ENCODE data around the gene AKAP10. TPM values are rescaled to one million over a fixed set of nuclear protein-coding genes. Genes with fewer than 3 reads are reported as not detected.

Gene AKAP10
- total RNA-seq, 1 donor from 2014 or later: 26.9 TPM

DNA sequence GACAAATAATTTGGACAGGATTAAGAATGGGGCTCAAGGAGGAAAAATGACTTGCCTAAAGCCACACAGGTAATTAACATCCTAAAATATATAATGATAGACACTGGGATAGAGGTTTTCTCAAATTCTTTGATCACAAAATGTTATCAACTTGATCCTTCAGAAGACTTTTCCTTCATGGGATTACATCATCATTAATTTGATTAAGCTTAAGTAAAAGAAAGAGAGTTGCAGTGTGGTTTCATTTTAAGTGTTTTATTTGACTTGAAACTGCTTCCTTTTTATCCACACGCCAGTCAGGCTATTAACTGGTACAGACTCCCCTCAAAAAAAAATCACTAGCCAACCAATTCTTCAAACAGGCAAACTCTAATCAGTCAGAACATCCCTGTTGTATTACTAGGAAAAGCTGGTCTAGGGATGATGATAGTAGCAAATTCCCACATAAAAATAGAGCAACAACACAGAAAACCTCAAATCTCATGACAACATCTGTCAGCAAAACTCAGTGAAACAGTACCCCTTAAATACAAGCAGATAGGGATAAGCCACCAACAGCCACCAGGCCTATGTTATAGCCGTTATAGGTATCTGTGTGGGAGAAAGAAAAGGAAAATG lies 32.5 kb downstream of the AKAP10 start:
- H3K4me3 Mint-ChIP-seq (ENCODE audit: unreplicated experiment): no peak overlapping the region
- DNase-seq (ENCODE audit: low spot score): no peak
- H3K9me3 Mint-ChIP-seq (ENCODE audit: unreplicated experiment): no peaks in the 10 kb centered on the region
- peaks cover 21% of the 10 kb centered on the region for H3K4me1 Mint-ChIP-seq (ENCODE audit: unreplicated experiment)
- no peak for TF ChIP-seq CTCF (IDR thresholded peaks at IDR 0.05; ENCODE audit: unreplicated experiment)
- no peaks in the 10 kb centered on the region for H3K27me3 Mint-ChIP-seq (ENCODE audit: unreplicated experiment)
- H3K27ac Mint-ChIP-seq (ENCODE audit: unreplicated experiment): no peak overlapping the region
- H3K36me3 Mint-ChIP-seq (ENCODE audit: low read depth, unreplicated experiment): peaks cover 5% of the 10 kb centered on the region

DNA sequence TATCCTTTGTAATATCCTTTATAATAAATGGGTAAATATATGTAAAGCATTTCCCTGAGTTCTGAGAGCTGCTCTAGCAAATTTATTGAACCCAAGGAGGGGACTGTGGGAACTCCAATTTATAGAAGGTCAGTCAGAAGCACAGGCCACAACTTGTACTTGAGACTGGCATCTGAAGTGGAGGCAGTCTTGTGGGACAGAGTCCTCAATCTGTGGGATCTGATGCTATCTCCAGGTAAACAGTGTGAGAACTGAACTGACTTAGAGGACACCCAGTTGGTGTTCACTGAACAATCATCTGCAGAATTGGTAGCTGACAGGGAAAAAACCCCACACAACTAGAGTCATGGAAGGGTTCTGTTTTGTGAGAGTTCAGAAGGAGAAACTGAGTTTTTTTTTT lies 34.0 kb downstream of the AKAP10 start:
- DNase-seq (ENCODE audit: low spot score): no peak
- Mint-ChIP-seq H3K9me3 (ENCODE audit: unreplicated experiment) (no peaks in the 10 kb centered on the region), H3K27me3 (ENCODE audit: unreplicated experiment) (no peaks in the 10 kb centered on the region), H3K36me3 (ENCODE audit: low read depth, unreplicated experiment) (peaks cover 5% of the 10 kb centered on the region), H3K4me3 (ENCODE audit: unreplicated experiment) (no peak overlapping the region), H3K27ac (ENCODE audit: unreplicated experiment) (no peak overlapping the region), H3K4me1 (ENCODE audit: unreplicated experiment) (peaks cover 12% of the 10 kb centered on the region)
- no peak for TF ChIP-seq CTCF (IDR thresholded peaks at IDR 0.05; ENCODE audit: unreplicated experiment)

GRCh38 chr17:19943026-19943425 lies 34.6 kb downstream of the AKAP10 start:
- H3K9me3 Mint-ChIP-seq (ENCODE audit: unreplicated experiment): no peaks in the 10 kb centered on the region
- H3K27me3 Mint-ChIP-seq (ENCODE audit: unreplicated experiment): no peaks in the 10 kb centered on the region
- peaks cover 5% of the 10 kb centered on the region for H3K36me3 Mint-ChIP-seq (ENCODE audit: low read depth, unreplicated experiment)
- no peak for TF ChIP-seq CTCF (IDR thresholded peaks at IDR 0.05; ENCODE audit: unreplicated experiment)
- H3K4me1 Mint-ChIP-seq (ENCODE audit: unreplicated experiment): peaks cover 7% of the 10 kb centered on the region
- no peak for DNase-seq (ENCODE audit: low spot score)
- peak overlapping the region; percentile 22 for H3K27ac Mint-ChIP-seq (ENCODE audit: unreplicated experiment)
- no peak overlapping the region for H3K4me3 Mint-ChIP-seq (ENCODE audit: unreplicated experiment)

DNA sequence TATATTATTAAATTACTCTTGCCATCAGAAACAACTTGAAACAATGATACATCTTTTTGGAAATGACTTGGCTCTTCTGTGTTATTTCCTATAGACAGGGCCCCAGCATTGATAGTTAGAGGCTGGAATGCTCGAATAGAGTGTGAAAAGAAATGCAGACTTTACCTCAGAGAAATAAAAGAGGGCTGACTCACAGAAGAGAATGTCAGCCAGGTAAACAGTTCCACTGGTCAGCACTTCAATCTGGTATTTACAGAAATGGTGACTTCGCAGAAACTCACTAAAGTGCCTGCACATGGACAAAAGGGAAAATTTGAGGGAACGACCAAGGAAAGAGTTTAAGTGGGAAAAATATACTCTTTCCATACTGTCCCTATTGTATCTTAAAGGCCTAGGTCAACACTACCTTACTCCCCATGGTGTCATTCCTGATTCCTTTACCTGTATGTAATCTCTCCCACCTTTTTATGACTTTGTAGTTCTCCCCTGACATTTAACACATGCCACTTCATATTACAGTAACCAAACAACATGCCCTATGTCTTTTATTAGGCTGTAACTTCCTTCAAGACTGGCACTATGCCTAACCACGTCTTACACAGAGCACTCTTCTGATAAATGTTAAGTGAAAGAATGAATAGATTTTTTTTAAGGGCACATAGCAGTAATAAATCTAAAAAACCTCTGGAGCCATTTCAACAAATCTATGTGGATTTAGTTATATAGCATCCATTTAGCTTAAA lies 36.7 kb downstream of the AKAP10 start:
- Mint-ChIP-seq H3K36me3 (ENCODE audit: low read depth, unreplicated experiment) (peaks cover 5% of the 10 kb centered on the region), H3K4me1 (ENCODE audit: unreplicated experiment) (no peaks in the 10 kb centered on the region), H3K4me3 (ENCODE audit: unreplicated experiment) (no peak overlapping the region), H3K27me3 (ENCODE audit: unreplicated experiment) (no peaks in the 10 kb centered on the region), H3K9me3 (ENCODE audit: unreplicated experiment) (no peaks in the 10 kb centered on the region), H3K27ac (ENCODE audit: unreplicated experiment) (no peak overlapping the region)
- DNase-seq (ENCODE audit: low spot score): no peak
- TF ChIP-seq CTCF (IDR thresholded peaks at IDR 0.05; ENCODE audit: unreplicated experiment): no peak

All from endothelial cell (in vitro differentiated cells).